NCI-H526 (cell line): ENCODE measurements around the gene LRRK1.

Experiments used
- DNase-seq, 2 experiments: peaks; one replicate each; lab custom pipeline; 2025; lab: John Stamatoyannopoulos, UW

The LRRK1 gene, protein sequence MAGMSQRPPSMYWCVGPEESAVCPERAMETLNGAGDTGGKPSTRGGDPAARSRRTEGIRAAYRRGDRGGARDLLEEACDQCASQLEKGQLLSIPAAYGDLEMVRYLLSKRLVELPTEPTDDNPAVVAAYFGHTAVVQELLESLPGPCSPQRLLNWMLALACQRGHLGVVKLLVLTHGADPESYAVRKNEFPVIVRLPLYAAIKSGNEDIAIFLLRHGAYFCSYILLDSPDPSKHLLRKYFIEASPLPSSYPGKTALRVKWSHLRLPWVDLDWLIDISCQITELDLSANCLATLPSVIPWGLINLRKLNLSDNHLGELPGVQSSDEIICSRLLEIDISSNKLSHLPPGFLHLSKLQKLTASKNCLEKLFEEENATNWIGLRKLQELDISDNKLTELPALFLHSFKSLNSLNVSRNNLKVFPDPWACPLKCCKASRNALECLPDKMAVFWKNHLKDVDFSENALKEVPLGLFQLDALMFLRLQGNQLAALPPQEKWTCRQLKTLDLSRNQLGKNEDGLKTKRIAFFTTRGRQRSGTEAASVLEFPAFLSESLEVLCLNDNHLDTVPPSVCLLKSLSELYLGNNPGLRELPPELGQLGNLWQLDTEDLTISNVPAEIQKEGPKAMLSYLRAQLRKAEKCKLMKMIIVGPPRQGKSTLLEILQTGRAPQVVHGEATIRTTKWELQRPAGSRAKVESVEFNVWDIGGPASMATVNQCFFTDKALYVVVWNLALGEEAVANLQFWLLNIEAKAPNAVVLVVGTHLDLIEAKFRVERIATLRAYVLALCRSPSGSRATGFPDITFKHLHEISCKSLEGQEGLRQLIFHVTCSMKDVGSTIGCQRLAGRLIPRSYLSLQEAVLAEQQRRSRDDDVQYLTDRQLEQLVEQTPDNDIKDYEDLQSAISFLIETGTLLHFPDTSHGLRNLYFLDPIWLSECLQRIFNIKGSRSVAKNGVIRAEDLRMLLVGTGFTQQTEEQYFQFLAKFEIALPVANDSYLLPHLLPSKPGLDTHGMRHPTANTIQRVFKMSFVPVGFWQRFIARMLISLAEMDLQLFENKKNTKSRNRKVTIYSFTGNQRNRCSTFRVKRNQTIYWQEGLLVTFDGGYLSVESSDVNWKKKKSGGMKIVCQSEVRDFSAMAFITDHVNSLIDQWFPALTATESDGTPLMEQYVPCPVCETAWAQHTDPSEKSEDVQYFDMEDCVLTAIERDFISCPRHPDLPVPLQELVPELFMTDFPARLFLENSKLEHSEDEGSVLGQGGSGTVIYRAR (N-terminal part only)

DNA sequence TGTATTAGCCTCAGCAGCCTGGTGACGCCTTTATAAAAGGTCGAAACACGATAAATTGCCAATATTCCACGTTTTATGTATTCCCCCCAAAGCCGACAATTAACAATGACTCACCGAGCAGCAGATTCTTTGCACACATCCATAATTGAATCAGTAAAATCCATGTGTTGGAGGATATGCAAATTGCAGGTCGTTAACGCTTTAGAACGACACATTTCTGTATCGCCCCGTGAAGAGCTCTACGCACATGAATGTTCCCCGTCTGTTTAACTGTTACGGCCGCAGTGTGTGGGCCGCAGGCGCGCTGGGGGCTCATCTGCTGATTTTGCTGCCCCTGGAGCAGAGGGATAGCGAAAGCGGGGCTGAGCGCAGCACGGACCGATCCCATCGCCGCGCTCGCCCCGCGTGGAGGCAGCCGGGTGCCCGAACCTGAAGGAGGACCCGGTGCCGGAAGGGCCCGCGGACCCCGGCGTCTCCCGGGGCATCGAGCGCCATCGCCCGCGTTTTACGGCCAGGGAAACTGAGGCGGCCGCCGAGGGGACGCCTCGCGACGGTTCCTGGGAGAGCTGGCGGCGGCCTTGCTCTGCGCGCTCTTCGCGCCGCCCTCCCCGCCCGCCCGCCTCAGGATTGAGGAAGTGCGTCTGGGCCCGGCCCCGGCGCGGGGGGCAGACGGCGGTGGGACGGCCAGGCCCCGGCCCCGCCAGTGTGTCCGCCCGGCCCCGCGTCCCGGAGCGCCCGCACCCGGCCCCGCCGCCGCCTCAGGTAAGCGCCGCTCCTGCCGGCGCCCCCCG is at the start of gene LRRK1:
LRRK1 (plus strand) TSS at position 668 of the 791 bp plus-strand sequence. CDS start 5,276 bp downstream, outside the sequence.
- DNase-seq = peak; percentile 41 to 69

DNA sequence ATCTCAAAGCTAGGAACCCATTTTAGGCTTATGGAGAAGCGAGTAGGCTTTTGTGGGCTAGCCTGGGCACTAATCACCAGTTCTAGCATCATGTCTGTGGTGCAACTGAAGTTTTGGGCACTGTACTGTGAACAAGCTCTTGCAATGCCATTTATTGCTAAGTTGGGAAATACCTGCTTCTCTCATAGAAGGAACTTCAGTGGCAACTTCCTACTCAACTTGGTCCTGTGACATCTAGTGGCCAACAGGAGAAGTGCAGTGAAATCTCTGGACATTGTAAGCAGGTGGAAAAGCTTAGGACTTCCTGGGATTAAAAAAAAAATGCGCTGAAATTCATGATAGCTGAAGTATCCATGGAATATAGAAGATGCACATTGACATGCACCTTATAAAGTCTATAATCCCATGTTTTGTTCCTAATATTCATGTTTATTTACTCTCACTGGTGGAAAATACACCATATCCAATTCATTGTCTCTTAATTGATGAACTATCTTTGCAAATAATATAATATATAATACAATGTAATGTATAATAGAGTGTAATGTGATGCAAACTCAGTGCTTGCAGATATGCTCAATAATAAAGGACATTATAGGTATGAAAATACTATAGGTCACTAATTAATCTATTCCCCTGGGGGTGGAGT is 46.0 kb upstream of the LRRK1 start:
- DNase-seq = peak; percentile 72 to 83

DNA sequence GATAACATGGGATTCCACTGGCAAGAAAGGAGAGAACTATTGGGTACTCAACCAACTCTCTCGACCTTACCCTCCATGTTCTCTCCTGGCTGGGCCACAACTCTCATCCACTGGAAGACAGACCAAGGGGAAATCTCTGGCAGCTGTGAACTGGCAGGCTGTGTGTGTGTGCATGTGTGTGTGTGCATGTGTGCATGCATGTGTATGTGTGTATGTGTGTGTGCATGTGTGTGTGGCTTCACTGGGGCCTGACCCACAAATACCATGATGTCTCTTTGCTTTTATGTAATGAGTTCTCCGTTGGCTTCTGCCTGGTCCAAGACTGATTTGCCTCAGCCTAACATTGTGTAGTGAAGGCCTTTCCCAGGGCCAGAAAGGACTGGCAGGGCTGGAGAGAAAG is 43.7 kb upstream of the LRRK1 start:
- no peak for DNase-seq

DNA sequence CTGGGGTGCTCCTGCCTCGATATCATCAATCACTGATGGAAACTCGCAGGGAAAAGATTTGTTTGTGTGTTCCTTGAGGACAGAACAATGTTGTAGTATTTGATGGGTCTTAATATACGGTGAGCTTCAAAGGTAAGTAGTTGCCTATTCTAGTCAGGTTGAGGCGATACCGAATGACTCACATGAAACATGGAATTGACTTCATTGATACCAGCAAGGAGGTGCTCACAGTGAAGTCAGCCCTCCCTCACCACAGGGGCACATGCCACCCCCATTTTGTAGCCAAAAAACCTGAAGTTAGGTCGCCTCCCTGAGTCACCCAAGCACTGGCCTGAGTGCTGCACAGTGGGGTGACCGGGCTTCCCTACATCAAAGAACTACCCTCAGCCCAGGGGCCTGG is 43.2 kb upstream of the LRRK1 start:
- DNase-seq = no peak

DNA sequence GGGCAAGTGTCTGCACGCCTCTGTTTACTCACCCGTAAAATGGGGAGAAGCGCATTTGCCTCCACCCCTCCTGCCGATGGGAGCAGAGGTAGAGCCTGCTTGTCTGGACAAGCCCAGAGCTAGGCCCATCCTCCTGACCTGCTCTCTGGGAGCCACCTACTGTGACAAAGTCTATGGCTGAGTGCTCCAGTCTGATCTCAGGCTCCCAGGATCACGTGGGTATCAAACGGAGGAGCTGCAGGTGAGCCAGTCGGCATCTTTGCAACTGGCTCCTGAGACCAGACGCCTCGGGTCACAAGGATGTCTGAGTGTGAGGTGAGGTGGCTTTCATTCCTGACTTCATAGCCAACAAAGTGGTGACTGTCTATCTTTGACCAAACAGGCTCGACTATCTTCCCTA is 41.6 kb upstream of the LRRK1 start:
- peak in 1 of 2 experiments; percentile 58 for DNase-seq

DNA sequence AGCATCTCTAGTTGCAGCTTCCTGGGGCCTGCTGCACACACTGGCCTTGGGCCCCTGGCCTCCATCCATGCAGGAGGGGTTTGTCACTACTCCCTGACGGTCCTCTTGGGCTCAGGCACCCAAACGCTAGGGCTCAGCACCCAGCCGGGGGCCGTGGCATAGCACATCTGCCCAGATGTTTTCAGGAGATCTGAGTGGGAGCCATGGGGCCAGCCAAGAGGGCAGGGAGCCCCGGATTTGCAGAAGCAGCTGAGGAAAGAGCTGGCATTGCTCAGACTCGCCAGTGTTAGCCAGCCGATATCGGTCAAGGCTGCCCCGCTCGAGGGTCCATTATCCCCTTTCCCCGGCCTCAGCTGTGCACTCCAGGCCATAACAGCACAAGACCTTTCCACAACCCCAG is 41.0 kb upstream of the LRRK1 start:
- DNase-seq = no peak

DNA sequence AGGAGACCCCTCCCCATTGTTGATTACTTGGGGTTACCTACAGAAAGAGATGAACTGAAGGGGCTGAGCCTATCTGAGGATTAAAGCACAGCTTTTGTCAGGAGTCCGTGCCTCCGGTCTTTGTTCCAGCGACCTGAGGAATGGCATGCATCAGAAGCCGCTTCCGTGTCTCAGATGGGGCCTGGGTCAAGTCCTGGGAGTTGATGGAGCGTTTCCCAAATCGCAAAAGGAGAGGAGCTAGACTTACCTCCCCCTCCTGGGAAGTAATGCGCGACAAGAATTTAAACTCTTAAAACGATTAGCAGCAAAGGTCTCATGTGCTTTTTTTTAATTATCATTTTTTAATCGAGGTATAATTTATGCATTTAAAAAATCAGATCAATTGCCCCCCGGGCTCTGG is 40.5 kb upstream of the LRRK1 start:
- DNase-seq = no peak

DNA sequence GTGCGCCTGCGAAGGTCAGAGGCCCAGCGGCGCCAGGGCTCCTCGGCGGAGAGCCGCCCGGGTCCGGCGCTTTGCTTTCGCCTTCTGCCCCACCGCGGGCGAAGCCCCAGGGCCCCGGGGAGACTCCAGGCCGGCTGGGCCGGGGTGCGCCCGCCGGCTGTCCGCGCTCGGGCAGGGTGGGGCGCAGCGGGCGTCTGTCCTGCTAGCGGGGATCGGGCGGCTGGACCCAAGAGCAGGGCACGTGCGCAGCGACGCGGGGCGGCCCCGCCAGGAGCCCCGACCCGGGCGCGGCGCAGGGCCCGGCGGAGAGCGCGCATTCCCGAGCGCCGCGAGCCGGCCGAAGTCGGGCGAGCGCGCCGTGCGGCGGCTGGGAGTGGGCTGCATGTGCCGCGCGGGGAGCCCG is 40.1 kb upstream of the LRRK1 start:
- DNase-seq = peak in 1 of 2 experiments; percentile 52

DNA sequence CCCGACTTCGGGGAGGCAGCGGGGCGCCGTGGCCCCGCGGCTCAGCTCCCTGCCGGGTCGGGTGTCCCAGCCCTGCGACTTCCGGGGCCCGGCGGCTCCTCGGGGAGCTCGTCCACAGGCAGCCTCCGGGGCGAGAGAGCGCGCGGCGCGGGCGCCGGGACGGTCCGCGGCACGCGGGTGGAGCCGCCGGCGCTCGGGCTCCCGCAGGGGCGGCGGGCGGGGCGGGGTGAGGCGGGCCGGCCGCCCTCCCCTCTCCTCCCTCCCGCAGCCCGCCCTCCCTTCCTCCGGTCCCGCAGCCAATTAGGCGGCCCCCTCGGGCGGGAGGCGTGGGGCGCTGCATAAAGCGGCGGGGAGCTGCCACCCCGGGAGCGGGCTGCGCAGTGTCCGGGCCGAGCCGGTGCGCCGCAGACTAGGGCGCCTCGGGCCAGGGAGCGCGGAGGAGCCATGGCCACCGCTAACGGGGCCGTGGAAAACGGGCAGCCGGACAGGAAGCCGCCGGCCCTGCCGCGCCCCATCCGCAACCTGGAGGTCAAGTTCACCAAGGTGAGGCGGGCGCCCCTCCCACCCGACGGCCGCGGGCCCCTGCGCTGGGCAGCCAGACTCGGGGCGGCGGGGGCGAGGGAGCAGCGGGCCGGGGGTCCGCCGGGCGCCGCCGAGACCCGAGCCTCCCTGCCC is 39.6 kb upstream of the LRRK1 start, which contains the start of gene ALDH1A3:
ALDH1A3 (plus strand) TSS at position 368 of the 675 bp plus-strand sequence; CDS start at position 445, 77 bp downstream.
- DNase-seq = peak in 1 of 2 experiments; percentile 55

DNA sequence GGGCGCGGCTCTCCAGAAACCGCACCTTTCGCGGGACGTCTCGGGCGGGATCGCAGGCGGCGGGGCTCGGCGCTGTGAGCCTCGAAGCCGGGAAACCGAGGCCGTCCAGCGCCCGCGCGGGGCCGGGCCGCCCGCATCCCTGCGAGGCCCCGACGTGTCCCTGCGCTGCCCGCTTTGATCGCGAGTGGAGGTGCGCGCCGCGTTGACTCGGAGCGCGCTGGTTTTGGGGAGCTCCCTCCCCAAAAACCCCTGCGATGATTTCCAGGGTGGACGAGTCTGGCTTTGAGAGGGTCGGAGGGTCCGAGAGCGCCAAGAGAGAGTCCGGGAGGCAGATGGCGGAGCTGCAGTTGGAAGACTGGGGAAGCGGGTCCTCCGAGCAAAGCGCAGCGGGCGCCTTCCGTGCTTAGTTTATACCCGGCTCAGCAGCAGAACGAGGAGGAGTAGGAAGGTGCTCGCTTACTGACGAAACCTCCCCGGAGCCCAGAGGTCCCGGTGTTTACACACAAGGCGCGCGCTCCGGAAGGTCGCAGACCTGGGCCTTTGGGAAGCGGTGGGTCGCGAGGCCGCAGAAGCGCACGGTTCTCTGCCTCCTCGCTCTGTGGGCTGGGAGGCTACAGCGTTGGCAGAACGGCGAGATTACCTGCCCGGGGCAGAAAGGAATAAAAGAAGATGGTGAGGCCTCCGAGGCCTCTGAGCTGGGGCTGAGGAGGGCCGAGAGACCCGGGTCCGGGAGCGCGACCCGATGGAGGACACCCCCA is 38.8 kb upstream of the LRRK1 start:
- DNase-seq = peak in 1 of 2 experiments; percentile 12

DNA sequence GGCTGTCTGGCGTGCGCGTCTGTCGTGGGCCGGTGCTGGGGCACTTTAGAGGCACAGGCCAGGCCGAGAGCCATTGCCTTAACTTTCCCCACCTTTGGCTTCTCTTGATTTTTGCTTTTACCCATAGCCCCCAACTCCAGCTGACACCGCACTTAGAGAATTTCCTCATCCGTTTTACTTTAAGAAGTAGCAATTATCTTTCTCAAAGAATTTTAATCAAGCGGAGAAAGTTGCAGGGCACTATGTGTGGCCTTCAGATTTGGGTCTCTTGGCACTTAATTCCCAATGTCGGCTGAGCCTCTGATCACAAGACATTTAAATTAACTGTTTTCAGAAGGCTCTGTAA is 38.3 kb upstream of the LRRK1 start:
- DNase-seq = no peak

DNA sequence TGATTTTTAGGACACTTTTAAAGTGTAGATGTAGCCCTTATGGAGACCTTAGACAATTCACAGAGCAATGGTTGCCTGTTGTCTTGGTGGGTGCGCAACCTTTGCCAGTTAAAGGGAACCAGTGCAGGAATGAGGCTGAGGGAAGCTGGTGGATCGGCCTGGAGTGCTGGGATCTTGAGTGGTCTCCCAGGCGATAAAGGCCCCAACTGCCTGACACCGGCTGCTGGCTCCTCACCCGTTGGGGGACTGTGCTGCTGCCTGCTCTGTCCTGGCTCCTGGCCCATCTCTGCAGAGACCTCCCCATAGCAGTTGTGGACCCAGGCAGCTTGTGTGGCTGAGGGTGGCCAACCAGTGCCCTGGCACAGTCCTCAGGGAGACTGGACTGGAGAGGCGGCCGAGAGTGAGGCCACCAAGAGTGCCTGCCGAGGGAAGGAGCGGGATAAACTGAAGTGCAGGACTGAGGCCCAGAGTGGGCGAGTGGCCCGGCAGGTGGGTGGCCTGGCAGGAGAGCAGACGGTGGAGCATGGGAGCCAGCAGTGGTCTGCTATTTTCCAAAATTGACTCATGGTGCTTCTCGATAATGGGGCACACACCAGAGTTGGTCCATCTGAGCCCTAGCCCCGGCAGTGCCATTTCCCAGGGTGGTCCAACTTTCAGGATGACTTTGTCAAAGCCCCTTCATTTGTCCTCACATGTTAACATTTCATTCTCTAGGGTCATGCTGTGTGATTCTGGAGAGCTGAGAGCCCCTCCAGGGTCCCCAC is 37.4 kb upstream of the LRRK1 start:
- DNase-seq = no peak

DNA sequence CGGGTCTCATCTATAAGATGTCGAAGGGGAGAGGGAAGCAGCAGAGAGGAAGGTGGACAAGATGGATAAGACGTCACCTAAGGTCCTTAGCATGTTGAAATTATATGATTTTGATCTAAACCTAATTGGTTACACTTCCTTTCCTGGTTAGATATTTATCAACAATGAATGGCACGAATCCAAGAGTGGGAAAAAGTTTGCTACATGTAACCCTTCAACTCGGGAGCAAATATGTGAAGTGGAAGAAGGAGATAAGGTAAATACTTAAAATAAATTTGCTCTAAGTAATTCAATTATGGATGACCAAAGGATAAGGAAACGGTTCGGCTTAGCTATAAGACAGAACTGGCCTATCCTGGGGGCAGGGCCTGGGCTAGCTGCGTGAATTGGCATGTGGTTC is 34.0 kb upstream of the LRRK1 start:
- DNase-seq = no peak

DNA sequence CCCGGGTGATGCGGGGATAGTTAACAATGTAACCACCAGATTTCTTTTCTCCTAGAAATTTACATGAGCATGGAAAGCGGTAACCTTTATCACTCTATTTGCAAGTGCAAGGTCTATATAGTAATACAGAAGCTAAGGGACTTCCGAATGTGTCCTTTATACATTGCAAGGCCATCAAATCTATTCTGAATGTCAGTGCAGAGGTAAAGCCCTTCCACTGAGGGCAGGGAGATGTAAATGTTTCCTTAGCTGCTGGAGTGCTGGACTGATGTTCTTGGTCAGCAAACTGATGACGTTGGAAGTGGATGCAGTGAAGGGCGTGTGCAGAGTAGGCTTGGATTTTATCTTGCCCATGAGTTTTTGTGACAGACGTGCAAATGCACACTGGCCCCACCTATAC is 33.3 kb upstream of the LRRK1 start:
- peak in 1 of 2 experiments; percentile 15 for DNase-seq

DNA sequence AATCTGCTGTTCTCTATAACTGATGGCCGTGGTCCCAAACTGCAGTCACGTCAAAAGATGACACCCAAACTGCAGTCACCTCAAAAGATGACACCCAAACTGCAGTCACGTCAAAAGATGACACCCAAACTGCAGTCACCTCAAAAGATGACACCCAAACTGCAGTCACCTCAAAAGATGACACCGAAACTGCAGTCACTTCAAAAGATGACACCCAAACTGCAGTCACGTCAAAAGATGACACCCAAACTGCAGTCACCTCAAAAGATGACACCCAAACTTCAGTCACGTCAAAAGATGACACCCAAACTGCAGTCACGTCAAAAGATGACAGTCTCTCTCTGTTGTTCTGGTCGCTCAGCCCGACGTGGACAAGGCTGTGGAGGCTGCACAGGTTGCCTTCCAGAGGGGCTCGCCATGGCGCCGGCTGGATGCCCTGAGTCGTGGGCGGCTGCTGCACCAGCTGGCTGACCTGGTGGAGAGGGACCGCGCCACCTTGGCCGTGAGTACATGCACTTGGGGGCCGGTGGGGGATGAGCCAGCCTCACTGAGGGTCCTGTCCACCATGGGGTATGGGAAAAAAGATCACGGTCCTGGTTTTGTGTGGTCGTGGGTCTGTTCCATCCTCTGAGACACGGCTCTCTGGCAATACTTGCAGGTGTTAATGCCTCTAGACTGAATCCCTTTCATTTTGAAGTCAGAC is 31.8 kb upstream of the LRRK1 start:
- DNase-seq = no peak

DNA sequence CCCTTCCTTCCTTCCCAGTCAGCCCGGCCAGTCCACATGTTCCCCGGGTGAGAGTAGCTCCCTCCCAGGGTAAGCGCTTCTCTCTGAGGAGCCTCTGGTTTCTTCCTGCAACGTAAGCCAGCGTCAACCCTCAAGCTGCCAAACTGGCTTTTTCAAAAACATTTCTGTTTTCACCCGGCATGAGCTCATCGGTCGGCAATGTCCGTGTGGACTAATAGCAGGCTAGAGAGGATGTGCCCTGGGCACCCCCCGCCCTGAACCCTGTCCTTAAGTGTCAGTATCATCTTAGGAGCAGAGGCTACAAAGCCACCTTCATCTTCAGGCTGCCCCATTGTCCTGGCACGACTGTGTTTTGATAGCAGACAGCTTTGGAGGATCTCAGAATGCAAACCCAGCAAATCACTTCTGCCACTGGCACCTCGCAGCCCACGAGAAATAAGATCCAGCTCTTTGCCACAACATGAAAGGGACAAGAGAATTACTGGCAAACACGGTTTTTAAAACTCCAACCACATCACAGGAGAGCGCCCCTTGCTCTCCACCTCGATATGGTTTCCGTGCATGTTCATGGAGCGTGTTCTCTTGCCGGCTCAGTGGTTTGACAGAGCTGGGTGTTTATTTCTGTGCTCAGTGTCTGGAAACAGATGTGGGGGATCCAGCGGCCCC is 29.6 kb upstream of the LRRK1 start:
- DNase-seq = no peak

DNA sequence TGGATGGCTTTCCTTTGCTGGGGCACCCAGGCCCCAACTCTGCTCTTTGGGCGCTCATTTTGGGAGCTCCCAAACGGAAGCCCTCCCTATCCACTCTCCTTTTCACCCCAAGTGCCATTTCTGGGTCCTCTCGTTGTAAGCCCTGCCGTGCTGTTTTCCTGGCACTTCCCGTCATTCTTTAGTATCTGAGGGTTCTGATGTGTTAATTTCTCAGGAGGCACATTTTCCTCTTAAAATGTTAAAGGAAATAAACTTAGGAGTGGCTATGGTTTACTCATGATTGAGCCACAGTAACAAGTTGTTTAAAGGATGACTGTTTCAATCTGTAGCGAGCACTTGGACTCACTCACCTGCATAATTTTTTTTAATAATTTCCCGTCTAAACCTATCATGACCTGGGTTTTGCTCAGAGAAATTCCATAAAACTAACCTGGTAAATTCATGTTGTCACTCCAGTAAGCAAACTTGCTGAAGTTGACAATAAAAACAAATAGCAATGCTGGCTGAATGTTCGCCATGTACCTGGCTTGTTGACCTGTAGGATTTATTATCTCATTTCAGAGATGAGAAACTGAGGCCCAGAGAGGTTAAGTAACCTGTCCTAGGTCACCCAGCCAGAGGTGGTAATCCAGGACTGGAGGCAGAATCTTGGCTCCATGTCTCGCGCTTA is 29.0 kb upstream of the LRRK1 start:
- no peak for DNase-seq
